ENCODE measurements around the gene QPRT. TPM values are rescaled to one million over a fixed set of nuclear protein-coding genes. Genes with fewer than 3 reads are reported as not detected.

The QPRT gene
- total RNA-seq, 1 experiment from 2014 or later, result 27.9 TPM

- in situ Hi-C loops (cut with HindIII; ENCODE audit: low pct_unique_long_range_greater_than_20kb, low sequenced_read_pairs), result no loop called here
- BruUV-seq (replicated peaks), result no TSS peak
Measured at GRCh38 chr16:29684679-29685078, 5.7 kb downstream of the QPRT start.

GRCh38 chr16:29686740-29687332 is 7.9 kb downstream of the QPRT start:
- no peak overlapping the region for H3K4me3 ChIP-seq (ENCODE audit: low read depth in 2 of 2, low read length in 2 of 2)
- BruUV-seq (replicated peaks), result no TSS peak
- ChIA-PET POLR2A (no interaction called here), CTCF (no interaction called here)
- H3K27me3 ChIP-seq (ENCODE audit: control insufficient read depth, insufficient read depth, low read length), result no peaks in the 10 kb centered on the region
- no peak overlapping the region for H3K27ac ChIP-seq (ENCODE audit: low read length)
- ATAC-seq (no peak), DNase-seq (ENCODE audit: low read depth, low spot score) (no peak)
- in situ Hi-C loops (cut with HindIII; ENCODE audit: low pct_unique_long_range_greater_than_20kb, low sequenced_read_pairs), result no loop called here
- intact Hi-C loops (cut with micrococcal nuclease; ENCODE audit: unreplicated experiment), result no loop called here
- H3K4me1 ChIP-seq (ENCODE audit: control insufficient read depth, insufficient read depth, low read length), result no peaks in the 10 kb centered on the region
- TF ChIP-seq POLR2AphosphoS5 (IDR thresholded peaks at IDR 0.05; ENCODE audit: low read depth, low read length) (no peak), CTCF (IDR thresholded peaks at IDR 0.05) (no peak), REST (IDR thresholded peaks at IDR 0.05; ENCODE audit: insufficient read depth in 1 of 2, low read depth in 2 of 2, low read length in 1 of 2) (no peak), TCF7L2 (IDR thresholded peaks at IDR 0.05; ENCODE audit: low read depth, low read length) (no peak), SIN3A (IDR thresholded peaks at IDR 0.05; ENCODE audit: borderline replicate concordance, insufficient read depth, low read depth, low read length) (no peak)
- H3K36me3 ChIP-seq (ENCODE audit: control insufficient read depth, insufficient read depth, low read length), result no peaks in the 10 kb centered on the region
- H3K9me3 ChIP-seq (ENCODE audit: control insufficient read depth, insufficient read depth, low read depth, low read length), result no peaks in the 10 kb centered on the region

More at GRCh38 chr16:29684679-29685078, 5.7 kb downstream of the QPRT start:
- no peak for TF ChIP-seq SIN3A (IDR thresholded peaks at IDR 0.05; ENCODE audit: borderline replicate concordance, insufficient read depth, low read depth, low read length)
- no peak for TF ChIP-seq TCF7L2 (IDR thresholded peaks at IDR 0.05; ENCODE audit: low read depth, low read length)
- TF ChIP-seq REST (IDR thresholded peaks at IDR 0.05; ENCODE audit: insufficient read depth in 1 of 2, low read depth in 2 of 2, low read length in 1 of 2), result no peak
- TF ChIP-seq POLR2AphosphoS5 (IDR thresholded peaks at IDR 0.05; ENCODE audit: low read depth, low read length), result no peak
- TF ChIP-seq CTCF (IDR thresholded peaks at IDR 0.05), result no peak
- DNase-seq (ENCODE audit: low read depth, low spot score) (no peak), ATAC-seq (no peak)
- CTCF ChIA-PET, result no interaction called here
- Histone ChIP-seq H3K4me1 (ENCODE audit: control insufficient read depth, insufficient read depth, low read length) (no peaks in the 10 kb centered on the region), H3K27me3 (ENCODE audit: control insufficient read depth, insufficient read depth, low read length) (no peaks in the 10 kb centered on the region), H3K27ac (ENCODE audit: low read length) (no peak overlapping the region), H3K9me3 (ENCODE audit: control insufficient read depth, insufficient read depth, low read depth, low read length) (no peaks in the 10 kb centered on the region), H3K4me3 (ENCODE audit: low read depth in 2 of 2, low read length in 2 of 2) (no peak overlapping the region), H3K36me3 (ENCODE audit: control insufficient read depth, insufficient read depth, low read length) (no peaks in the 10 kb centered on the region)
- intact Hi-C loops (cut with micrococcal nuclease; ENCODE audit: unreplicated experiment), result no loop called here
- POLR2A ChIA-PET, result no interaction called here
